WTC11 (cell line): ENCODE results near the gene SRCIN1. TPM values are rescaled to one million over a fixed set of nuclear protein-coding genes. Genes with fewer than 3 reads are reported as not detected.

ENCODE experiments used
- ATAC-seq: fragments of 200-7000 bp; cut with Tn5 transposase; 2 replicates; pipeline ENCODE4 v1.10.0; 2021; ENCODE audit warnings: mild to moderate bottlenecking, moderate library complexity
- CTCF ChIA-PET: fragments of 300-600 bp; sonication (Branson Sonifier 250); formaldehyde crosslinking; loops from one replicate; lab custom pipeline; 2021; ENCODE audit warnings: antibody characterized with exemption; lab: Charles Lee
- POLR2A ChIA-PET: fragments of 350-600 bp; sonication (Branson Sonifier 250); formaldehyde crosslinking; loops from one replicate; lab custom pipeline; 2021; ENCODE audit warnings: antibody characterized with exemption; lab: Charles Lee
- DNase-seq: peaks from one replicate; pipeline ENCODE4 v3.0.0; 2021; ENCODE audit warnings: low spot score
- H3K27ac Mint-ChIP-seq: 2 replicates; pipeline ENCODE4 v1.8.0; 2021; ENCODE audit warnings: mixed read lengths
- H3K27me3 Mint-ChIP-seq: 2 replicates; pipeline ENCODE4 v1.8.0; 2021; ENCODE audit warnings: low read depth, mild to moderate bottlenecking, moderate library complexity, mixed read lengths
- H3K36me3 Mint-ChIP-seq: 2 replicates; pipeline ENCODE4 v1.8.0; 2021; ENCODE audit warnings: mixed read lengths
- H3K4me1 Mint-ChIP-seq: 2 replicates; pipeline ENCODE4 v1.8.0; 2022; ENCODE audit warnings: mixed read lengths
- H3K4me3 Mint-ChIP-seq: 2 replicates; pipeline ENCODE4 v1.8.0; 2021; ENCODE audit warnings: mild to moderate bottlenecking, moderate library complexity, mixed read lengths
- H3K9me3 Mint-ChIP-seq: 2 replicates; pipeline ENCODE4 v1.8.0; 2021; ENCODE audit warnings: mixed read lengths
- CREB1 ChIP-seq: sonication (generic); formaldehyde crosslinking; IDR thresholded peaks from 2 replicates; pipeline ENCODE4 v1.8.0; 2023; ENCODE audit warnings: mild to moderate bottlenecking, missing genetic modification reagents
- ESRRA ChIP-seq: sonication (generic); formaldehyde crosslinking; IDR thresholded peaks from 2 replicates; pipeline ENCODE4 v1.8.1; 2022; ENCODE audit warnings: mild to moderate bottlenecking, missing genetic modification reagents, borderline replicate concordance
- FOXP1 ChIP-seq: sonication (generic); formaldehyde crosslinking; IDR thresholded peaks from 2 replicates; pipeline ENCODE4 v1.8.0; 2022; ENCODE audit warnings: missing genetic modification reagents, mild to moderate bottlenecking, moderate library complexity, borderline replicate concordance
- GRHL2 ChIP-seq: fragments of 250-450 bp; sonication (Bioruptor Pico); IDR thresholded peaks from 2 replicates; pipeline ENCODE4 v1.8.0; 2022; ENCODE audit warnings: mild to moderate bottlenecking, moderate library complexity; ENCODE audit not compliant: insufficient replicate concordance, severe bottlenecking
- GTF2I ChIP-seq: fragments of 250-450 bp; sonication (Bioruptor Pico); conservative IDR thresholded peaks from 2 replicates; pipeline ENCODE4 v1.4.0; 2021; ENCODE audit warnings: mild to moderate bottlenecking
- HMGA2 ChIP-seq: fragments of 250-450 bp; sonication (Bioruptor Pico); IDR thresholded peaks from 2 replicates; pipeline ENCODE4 v1.4.0; 2021; ENCODE audit warnings: mild to moderate bottlenecking, moderate library complexity
- JAZF1 ChIP-seq: fragments of 250-450 bp; sonication (Bioruptor Pico); IDR thresholded peaks from 2 replicates; pipeline ENCODE4 v1.9.0; 2021; ENCODE audit warnings: moderate library complexity, mild to moderate bottlenecking, inconsistent platforms
- NFE2L1 ChIP-seq: sonication (generic); formaldehyde crosslinking; IDR thresholded peaks from 2 replicates; pipeline ENCODE4 v1.8.1; 2023; ENCODE audit warnings: missing genetic modification reagents
- NFYB ChIP-seq: sonication (generic); formaldehyde crosslinking; conservative IDR thresholded peaks from 2 replicates; pipeline ENCODE4 v1.8.0; 2022; ENCODE audit warnings: low read depth, missing genetic modification reagents
- NR2C2 ChIP-seq: sonication (generic); formaldehyde crosslinking; IDR thresholded peaks from 2 replicates; pipeline ENCODE4 v1.8.0; 2022; ENCODE audit warnings: mild to moderate bottlenecking, missing genetic modification reagents
- RELA ChIP-seq: sonication (generic); formaldehyde crosslinking; IDR thresholded peaks from 2 replicates; pipeline ENCODE4 v1.8.1; 2022; ENCODE audit warnings: missing genetic modification reagents, mild to moderate bottlenecking, borderline replicate concordance
- SOX15 ChIP-seq: fragments of 250-450 bp; sonication (Bioruptor Pico); IDR thresholded peaks from 2 replicates; pipeline ENCODE4 v1.9.0; 2021; ENCODE audit warnings: mild to moderate bottlenecking
- SP1 ChIP-seq: sonication (generic); formaldehyde crosslinking; conservative IDR thresholded peaks from 2 replicates; pipeline ENCODE4 v1.8.1; 2022; ENCODE audit warnings: missing genetic modification reagents
- TCF7 ChIP-seq: sonication (generic); formaldehyde crosslinking; IDR thresholded peaks from 2 replicates; pipeline ENCODE4 v1.8.0; 2022; ENCODE audit warnings: mild to moderate bottlenecking, low read depth, missing genetic modification reagents, moderate library complexity
- TEAD1 ChIP-seq: sonication (generic); formaldehyde crosslinking; IDR thresholded peaks from 2 replicates; pipeline ENCODE4 v1.8.0; 2022; ENCODE audit warnings: mild to moderate bottlenecking, missing genetic modification reagents
- TP53 ChIP-seq: sonication (generic); formaldehyde crosslinking; IDR thresholded peaks from 2 replicates; pipeline ENCODE4 v1.8.1; 2023; ENCODE audit warnings: mild to moderate bottlenecking, missing genetic modification reagents
- ZBTB21 ChIP-seq: sonication (generic); formaldehyde crosslinking; IDR thresholded peaks from 2 replicates; pipeline ENCODE4 v1.8.1; 2023; ENCODE audit warnings: mild to moderate bottlenecking, missing genetic modification reagents, borderline replicate concordance
- ZNF263 ChIP-seq: sonication (generic); formaldehyde crosslinking; IDR thresholded peaks from 2 replicates; pipeline ENCODE4 v1.8.1; 2022; ENCODE audit warnings: low read depth, mild to moderate bottlenecking, moderate library complexity, missing genetic modification reagents
- total RNA-seq: library from RNA; stranded (reverse); gene quantifications from 3 replicates; pipeline ENCODE4 v1.2.3, GENCODE V29; 2021
- TF ChIP-seq, protein P1 (sequence below): fragments of 250-450 bp; sonication (Bioruptor Pico); IDR thresholded peaks from 2 replicates; pipeline ENCODE4 v1.9.0; 2021; ENCODE audit warnings: mild to moderate bottlenecking
- TF ChIP-seq, protein P2 (sequence below): sonication (generic); formaldehyde crosslinking; IDR thresholded peaks from 2 replicates; pipeline ENCODE4 v1.8.0; 2022; ENCODE audit warnings: mild to moderate bottlenecking, missing genetic modification reagents
- TF ChIP-seq, protein P3 (sequence below): sonication (generic); formaldehyde crosslinking; IDR thresholded peaks from 2 replicates; pipeline ENCODE4 v1.8.1; 2023; ENCODE audit warnings: mild to moderate bottlenecking, missing genetic modification reagents
- TF ChIP-seq, protein P4 (sequence below): sonication (generic); formaldehyde crosslinking; IDR thresholded peaks from 2 replicates; pipeline ENCODE4 v1.8.1; 2023; ENCODE audit warnings: mild to moderate bottlenecking, missing genetic modification reagents
- TF ChIP-seq, protein P5 (sequence below): sonication (generic); formaldehyde crosslinking; IDR thresholded peaks from 2 replicates; pipeline ENCODE4 v1.8.1; 2022; ENCODE audit warnings: low read depth, missing genetic modification reagents, borderline replicate concordance

SRCIN1 gene
- total RNA-seq, 1 experiment from 2014 or later, result 17.3 TPM

DNA sequence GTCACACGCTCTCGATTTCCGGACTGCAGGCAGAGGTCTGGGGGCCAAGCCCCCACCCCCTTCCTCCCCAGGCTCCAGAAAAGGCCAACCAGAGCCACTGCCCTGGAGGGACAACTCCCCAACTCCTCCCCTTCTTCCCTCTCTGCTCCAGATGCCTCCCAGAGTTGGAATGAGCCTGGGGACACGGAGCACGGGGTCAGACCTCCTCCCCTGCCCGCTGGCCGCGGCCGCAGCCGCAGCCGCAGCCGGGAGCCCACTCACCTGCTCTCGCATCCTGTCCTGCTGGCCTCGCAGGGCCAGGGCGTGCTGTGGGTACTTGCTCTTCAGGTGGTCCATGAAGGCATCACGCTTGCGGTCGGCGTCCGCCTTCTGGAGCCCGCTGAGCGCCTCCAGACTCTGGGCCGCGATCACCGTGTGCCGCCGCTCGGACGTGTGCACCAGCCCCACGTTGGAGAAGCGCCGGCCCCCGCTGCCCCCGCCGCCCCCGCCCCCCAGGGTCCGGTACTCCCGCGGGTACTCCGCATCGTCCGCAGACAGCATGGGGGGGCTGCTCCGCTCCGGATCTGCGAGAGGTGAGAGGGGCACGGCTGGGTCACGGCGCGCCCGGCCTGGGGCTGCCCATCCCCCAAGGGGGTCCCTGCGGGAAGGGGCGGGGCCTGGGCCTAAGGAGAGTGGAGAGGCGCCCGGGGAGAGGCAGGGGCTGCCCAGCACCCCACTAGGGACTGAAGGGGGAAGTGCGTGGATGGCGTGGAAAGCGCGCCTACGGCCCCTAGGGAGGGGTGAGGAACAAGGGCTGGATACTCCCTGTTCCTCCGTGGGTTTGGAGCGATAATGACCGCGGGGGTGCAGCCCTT is 27.3 kb downstream of the SRCIN1 start:
- TF ChIP-seq, protein P1, sequence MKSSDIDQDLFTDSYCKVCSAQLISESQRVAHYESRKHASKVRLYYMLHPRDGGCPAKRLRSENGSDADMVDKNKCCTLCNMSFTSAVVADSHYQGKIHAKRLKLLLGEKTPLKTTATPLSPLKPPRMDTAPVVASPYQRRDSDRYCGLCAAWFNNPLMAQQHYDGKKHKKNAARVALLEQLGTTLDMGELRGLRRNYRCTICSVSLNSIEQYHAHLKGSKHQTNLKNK (CRISPR knock-in tag), result no peak
- 0 out of 2 replicates have a peak, but pooled peaks have one; percentile 25 for TF ChIP-seq RELA (CRISPR knock-in tag)
- no peak for TF ChIP-seq GTF2I (CRISPR knock-in tag)
- no peak for TF ChIP-seq TCF7
- TF ChIP-seq NFE2L1 (CRISPR knock-in tag), result no peak
- no peak for TF ChIP-seq ZBTB21 (CRISPR knock-in tag)
- TF ChIP-seq ZNF263, result peak; percentile 62; the same call in 1 of the 2 replicates
- no peak for TF ChIP-seq CREB1
- TF ChIP-seq SOX15 (CRISPR knock-in tag), result no peak
- TF ChIP-seq SP1, result 0 out of 2 replicates have a peak, but pooled peaks have one; percentile 2
- TF ChIP-seq JAZF1 (CRISPR knock-in tag), result no peak
- no peak for TF ChIP-seq NR2C2
- Mint-ChIP-seq H3K27me3 (peaks cover 90% of the 10 kb centered on the region), H3K36me3 (no peaks in the 10 kb centered on the region), H3K9me3 (no peaks in the 10 kb centered on the region), H3K27ac (no peak overlapping the region), H3K4me1 (peaks cover 54% of the 10 kb centered on the region), H3K4me3 (peak overlapping the region; percentile 58)
- DNase-seq (peak; percentile 64), ATAC-seq (peak; percentile 79)
- ChIA-PET POLR2A (interaction anchor here (1.5 kb wide), 1 partner anchor 15 kb away, joined by 6 read pairs; no protein-coding TSS in a partner anchor), CTCF (interaction anchor here (0.5 to 8.7 kb wide), 11 partner anchors 10 to 155 kb away, joined by 3 to 242 read pairs (median 5); no protein-coding TSS in a partner anchor)

DNA sequence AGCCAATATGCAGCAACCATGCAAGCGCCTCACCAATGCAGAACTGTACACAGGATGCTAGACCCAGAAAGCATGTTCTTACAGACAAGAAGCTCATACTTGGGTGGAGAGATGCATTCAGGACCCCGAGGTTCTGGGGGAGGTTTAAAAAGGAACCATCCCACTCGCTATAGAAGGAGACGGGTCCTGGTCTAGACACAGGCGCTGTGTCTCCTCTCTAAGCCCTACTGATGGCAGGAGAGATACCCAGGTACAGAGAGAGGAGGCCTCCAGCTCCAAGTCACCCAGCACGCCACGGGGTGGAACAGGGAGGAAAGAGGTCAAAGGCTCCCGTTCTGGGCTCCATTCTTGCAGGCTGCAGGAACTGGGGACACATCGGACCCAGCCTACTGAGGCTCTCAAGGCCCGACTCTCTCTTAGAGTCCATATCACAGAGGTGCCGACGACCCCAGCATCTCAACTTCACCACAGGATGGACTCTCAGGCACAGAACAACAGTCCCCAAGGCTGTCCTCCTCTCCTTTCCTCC is 28.0 kb downstream of the SRCIN1 start:
- Mint-ChIP-seq H3K9me3 (no peaks in the 10 kb centered on the region), H3K36me3 (no peaks in the 10 kb centered on the region), H3K27me3 (peaks cover 91% of the 10 kb centered on the region), H3K27ac (no peak overlapping the region), H3K4me3 (peak overlapping the region; percentile 58), H3K4me1 (peaks cover 58% of the 10 kb centered on the region)
- no peak for DNase-seq
- CTCF ChIA-PET, result interaction anchor here (0.5 to 5.1 kb wide), 12 partner anchors 10 to 154 kb away, joined by 3 to 57 read pairs (median 4); no protein-coding TSS in a partner anchor
- TF ChIP-seq, protein P2, sequence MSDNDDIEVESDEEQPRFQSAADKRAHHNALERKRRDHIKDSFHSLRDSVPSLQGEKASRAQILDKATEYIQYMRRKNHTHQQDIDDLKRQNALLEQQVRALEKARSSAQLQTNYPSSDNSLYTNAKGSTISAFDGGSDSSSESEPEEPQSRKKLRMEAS (CRISPR knock-in tag), result 0 out of 2 replicates have a peak, but pooled peaks have one; percentile 23
- no peak for TF ChIP-seq GRHL2 (CRISPR knock-in tag)
- TF ChIP-seq NFYB (CRISPR knock-in tag), result no peak
- ATAC-seq, result no peak
- POLR2A ChIA-PET, result no interaction called here

DNA sequence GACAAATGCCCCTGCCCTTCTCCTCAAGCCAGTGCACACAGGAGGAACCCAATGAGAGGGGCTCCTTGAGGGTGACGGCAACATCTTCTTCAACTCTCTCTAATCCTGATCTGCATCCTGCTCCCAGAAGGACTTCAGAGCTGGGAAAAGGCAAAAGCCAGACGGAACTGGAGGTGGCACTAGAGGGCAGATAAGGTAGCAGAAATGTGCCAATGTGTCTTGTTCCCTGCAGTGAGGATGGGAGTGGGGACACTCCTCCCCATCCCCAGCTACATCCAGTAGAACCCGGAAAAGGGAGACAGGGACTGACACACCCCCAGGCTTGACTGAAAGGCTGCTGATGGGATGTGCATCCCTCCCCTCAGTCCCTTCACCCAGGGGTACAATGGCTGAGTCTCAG is 28.5 kb downstream of the SRCIN1 start:
- H3K4me3 Mint-ChIP-seq, result peak overlapping the region; percentile 58; the same call in 1 of the 2 replicates

More for the DNA sequence above, 28.5 kb downstream of the SRCIN1 start:
- Mint-ChIP-seq H3K9me3 (no peaks in the 10 kb centered on the region), H3K36me3 (no peaks in the 10 kb centered on the region), H3K27me3 (peaks cover 88% of the 10 kb centered on the region), H3K4me1 (peaks cover 54% of the 10 kb centered on the region), H3K27ac (no peak overlapping the region)
- TF ChIP-seq ESRRA (no peak), TEAD1 (CRISPR knock-in tag) (no peak), NFE2L1 (CRISPR knock-in tag) (no peak), FOXP1 (CRISPR knock-in tag) (no peak), TP53 (CRISPR knock-in tag) (no peak), HMGA2 (CRISPR knock-in tag) (no peak)
- TF ChIP-seq, protein P3, sequence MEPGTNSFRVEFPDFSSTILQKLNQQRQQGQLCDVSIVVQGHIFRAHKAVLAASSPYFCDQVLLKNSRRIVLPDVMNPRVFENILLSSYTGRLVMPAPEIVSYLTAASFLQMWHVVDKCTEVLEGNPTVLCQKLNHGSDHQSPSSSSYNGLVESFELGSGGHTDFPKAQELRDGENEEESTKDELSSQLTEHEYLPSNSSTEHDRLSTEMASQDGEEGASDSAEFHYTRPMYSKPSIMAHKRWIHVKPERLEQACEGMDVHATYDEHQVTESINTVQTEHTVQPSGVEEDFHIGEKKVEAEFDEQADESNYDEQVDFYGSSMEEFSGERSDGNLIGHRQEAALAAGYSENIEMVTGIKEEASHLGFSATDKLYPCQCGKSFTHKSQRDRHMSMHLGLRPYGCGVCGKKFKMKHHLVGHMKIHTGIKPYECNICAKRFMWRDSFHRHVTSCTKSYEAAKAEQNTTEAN (CRISPR knock-in tag), result no peak
- TF ChIP-seq, protein P4, sequence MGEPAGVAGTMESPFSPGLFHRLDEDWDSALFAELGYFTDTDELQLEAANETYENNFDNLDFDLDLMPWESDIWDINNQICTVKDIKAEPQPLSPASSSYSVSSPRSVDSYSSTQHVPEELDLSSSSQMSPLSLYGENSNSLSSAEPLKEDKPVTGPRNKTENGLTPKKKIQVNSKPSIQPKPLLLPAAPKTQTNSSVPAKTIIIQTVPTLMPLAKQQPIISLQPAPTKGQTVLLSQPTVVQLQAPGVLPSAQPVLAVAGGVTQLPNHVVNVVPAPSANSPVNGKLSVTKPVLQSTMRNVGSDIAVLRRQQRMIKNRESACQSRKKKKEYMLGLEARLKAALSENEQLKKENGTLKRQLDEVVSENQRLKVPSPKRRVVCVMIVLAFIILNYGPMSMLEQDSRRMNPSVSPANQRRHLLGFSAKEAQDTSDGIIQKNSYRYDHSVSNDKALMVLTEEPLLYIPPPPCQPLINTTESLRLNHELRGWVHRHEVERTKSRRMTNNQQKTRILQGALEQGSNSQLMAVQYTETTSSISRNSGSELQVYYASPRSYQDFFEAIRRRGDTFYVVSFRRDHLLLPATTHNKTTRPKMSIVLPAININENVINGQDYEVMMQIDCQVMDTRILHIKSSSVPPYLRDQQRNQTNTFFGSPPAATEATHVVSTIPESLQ (CRISPR knock-in tag), result no peak
- TF ChIP-seq, protein P5, sequence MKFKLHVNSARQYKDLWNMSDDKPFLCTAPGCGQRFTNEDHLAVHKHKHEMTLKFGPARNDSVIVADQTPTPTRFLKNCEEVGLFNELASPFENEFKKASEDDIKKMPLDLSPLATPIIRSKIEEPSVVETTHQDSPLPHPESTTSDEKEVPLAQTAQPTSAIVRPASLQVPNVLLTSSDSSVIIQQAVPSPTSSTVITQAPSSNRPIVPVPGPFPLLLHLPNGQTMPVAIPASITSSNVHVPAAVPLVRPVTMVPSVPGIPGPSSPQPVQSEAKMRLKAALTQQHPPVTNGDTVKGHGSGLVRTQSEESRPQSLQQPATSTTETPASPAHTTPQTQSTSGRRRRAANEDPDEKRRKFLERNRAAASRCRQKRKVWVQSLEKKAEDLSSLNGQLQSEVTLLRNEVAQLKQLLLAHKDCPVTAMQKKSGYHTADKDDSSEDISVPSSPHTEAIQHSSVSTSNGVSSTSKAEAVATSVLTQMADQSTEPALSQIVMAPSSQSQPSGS (CRISPR knock-in tag), result no peak
- no peak for ATAC-seq
- ChIA-PET POLR2A (no interaction called here), CTCF (interaction anchor here (1.0 to 5.1 kb wide), 11 partner anchors 11 to 154 kb away, joined by 3 to 57 read pairs (median 4); no protein-coding TSS in a partner anchor)
- DNase-seq, result no peak
